OCI-LY3 (cell line): Measurements from ENCODE around the gene BUB1.

Experiments
- EZH2phosphoT487 ChIP-seq: fragments of 200-600 bp; shearing (Covaris generic); IDR thresholded peaks from 2 replicates; pipeline ENCODE4 v1.6.1; 2018; ENCODE audit warnings: antibody characterized with exemption, mixed run types, low read depth
- TF ChIP-seq, protein P1 (sequence below): fragments of 200-600, 300-600 bp; sonication (generic); IDR thresholded peaks from 2 replicates; pipeline ENCODE4 v1.5.1; 2014; ENCODE audit warnings: antibody characterized with exemption, low read length, low read depth

- TF ChIP-seq, protein P1, sequence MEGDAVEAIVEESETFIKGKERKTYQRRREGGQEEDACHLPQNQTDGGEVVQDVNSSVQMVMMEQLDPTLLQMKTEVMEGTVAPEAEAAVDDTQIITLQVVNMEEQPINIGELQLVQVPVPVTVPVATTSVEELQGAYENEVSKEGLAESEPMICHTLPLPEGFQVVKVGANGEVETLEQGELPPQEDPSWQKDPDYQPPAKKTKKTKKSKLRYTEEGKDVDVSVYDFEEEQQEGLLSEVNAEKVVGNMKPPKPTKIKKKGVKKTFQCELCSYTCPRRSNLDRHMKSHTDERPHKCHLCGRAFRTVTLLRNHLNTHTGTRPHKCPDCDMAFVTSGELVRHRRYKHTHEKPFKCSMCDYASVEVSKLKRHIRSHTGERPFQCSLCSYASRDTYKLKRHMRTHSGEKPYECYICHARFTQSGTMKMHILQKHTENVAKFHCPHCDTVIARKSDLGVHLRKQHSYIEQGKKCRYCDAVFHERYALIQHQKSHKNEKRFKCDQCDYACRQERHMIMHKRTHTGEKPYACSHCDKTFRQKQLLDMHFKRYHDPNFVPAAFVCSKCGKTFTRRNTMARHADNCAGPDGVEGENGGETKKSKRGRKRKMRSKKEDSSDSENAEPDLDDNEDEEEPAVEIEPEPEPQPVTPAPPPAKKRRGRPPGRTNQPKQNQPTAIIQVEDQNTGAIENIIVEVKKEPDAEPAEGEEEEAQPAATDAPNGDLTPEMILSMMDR, result no peak
- TF ChIP-seq EZH2phosphoT487, result no peak
Observed at GRCh38 chr2:110667071-110667470, 10.8 kb downstream of the BUB1 start.
